Measurements from ENCODE around the gene C3orf38.
"Not testable (repeated sequence)": the region's sequence is repeated elsewhere in the genome, so short reads cannot be mapped to it uniquely, and the experiment has no call there.

The C3orf38 gene

GRCh38 chr3:88166419-88166971 lies 16.7 kb downstream of the C3orf38 start:
- DNase-seq (ENCODE audit: low spot score): no peak

- no peak for DNase-seq (ENCODE audit: low spot score)
Measured at GRCh38 chr3:88167173-88167572, 17.4 kb downstream of the C3orf38 start.

GRCh38 chr3:88167704-88168103 lies 17.9 kb downstream of the C3orf38 start:
- no peak for DNase-seq (ENCODE audit: low spot score)

- no peak for DNase-seq (ENCODE audit: low spot score)
Measured at GRCh38 chr3:88168171-88168570, 18.4 kb downstream of the C3orf38 start.

- peak; percentile 48 for DNase-seq (ENCODE audit: low spot score)
Measured at GRCh38 chr3:88180398-88180999, 30.7 kb downstream of the C3orf38 start.

- DNase-seq (ENCODE audit: low spot score): not testable (repeated sequence)
Measured at GRCh38 chr3:88182165-88182918, 32.6 kb downstream of the C3orf38 start.

GRCh38 chr3:88188436-88188835 lies 38.7 kb downstream of the C3orf38 start:
- DNase-seq (ENCODE audit: low spot score): no peak

- no peak for DNase-seq (ENCODE audit: low spot score)
Measured at GRCh38 chr3:88189361-88189810, 39.6 kb downstream of the C3orf38 start.

- DNase-seq (ENCODE audit: low spot score): no peak
Measured at GRCh38 chr3:88191872-88192409, 42.2 kb downstream of the C3orf38 start.

- DNase-seq (ENCODE audit: low spot score): no peak
Measured at GRCh38 chr3:88192631-88193030, 42.9 kb downstream of the C3orf38 start.

- DNase-seq (ENCODE audit: low spot score): peak; percentile 15
Measured at GRCh38 chr3:88195951-88196434, 46.2 kb downstream of the C3orf38 start.

- no peak for DNase-seq (ENCODE audit: low spot score)
Measured at GRCh38 chr3:88198121-88198520, 48.4 kb downstream of the C3orf38 start.

GRCh38 chr3:88203642-88204055 lies 53.9 kb downstream of the C3orf38 start:
- peak; percentile 25 for DNase-seq (ENCODE audit: low spot score)
